HG03139 (cell line): ENCODE measurements around the gene ZEB1.

Source experiments
- ATAC-seq: cut with Tn5 transposase; IDR thresholded peaks from one replicate; pipeline ENCODE4 v1.9.1; 2021; ENCODE audit not compliant: unreplicated experiment

Gene ZEB1

GRCh38 chr10:31578181-31578852 is 259.3 kb downstream of the ZEB1 start:
- ATAC-seq, result no peak

DNA sequence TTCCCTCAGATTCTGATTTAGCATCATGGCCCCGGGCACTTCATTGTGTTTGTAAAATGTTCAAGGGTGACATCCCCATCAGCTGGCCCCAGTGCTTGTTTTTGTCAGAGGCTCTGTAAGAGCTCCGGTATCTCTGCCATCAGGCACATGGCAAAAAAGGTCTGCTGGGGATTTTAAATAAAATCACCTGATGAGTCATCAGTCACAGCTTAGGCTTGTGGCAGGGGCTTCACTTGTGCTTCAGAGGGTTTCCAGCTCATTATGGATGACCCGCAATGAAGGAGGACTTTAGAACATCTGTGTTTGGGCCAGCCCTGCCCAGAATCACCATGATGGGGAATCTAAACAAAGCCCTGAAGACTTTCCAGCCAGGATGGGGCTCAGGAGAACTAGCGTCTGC is 259.9 kb downstream of the ZEB1 start:
- no peak for ATAC-seq
